ENCODE data around the gene FRAT1. TPM values are rescaled to one million over a fixed set of nuclear protein-coding genes. Genes with fewer than 3 reads are reported as not detected.

The FRAT1 gene
- total and polyA plus RNA-seq, 3 donors from 2014 or later = 9.7 to 29.9 (median 22.1) TPM

- peak; percentile 52 for DNase-seq
- Histone ChIP-seq H3K4me3 (peak overlapping the region; percentile 77 to 93), H3K27me3 (no peaks in the 10 kb centered on the region), H3K9me3 (no peaks in the 10 kb centered on the region), H3K4me1 (peaks cover 29% of the 10 kb centered on the region), H3K27ac (peak overlapping the region; percentile 64 to 93), H3K36me3 (ENCODE audit: low read depth, missing control alignments) (no peaks in the 10 kb centered on the region)
- no peak for TF ChIP-seq CTCF (IDR thresholded peaks at IDR 0.05)
- TF ChIP-seq POLR2A (IDR thresholded peaks at IDR 0.05) = no peak
- intact Hi-C loops (cut with DNase I; ENCODE audit: low total_unique reads) = no loop called here
- 0% methylated on average over 7 to 22 of the region's 89 CpGs for WGBS, 2 donors
These were observed 14.7 kb downstream of the FRAT1 start for GRCh38 chr10:97333601-97334369.

GRCh38 chr10:97334370-97335175 lies 15.5 kb downstream of the FRAT1 start, which contains the start of gene FRAT2:
Gene FRAT2, minus strand, starts transcription at chr10:97334729. Its CDS starts 157 bp downstream, at chr10:97334572.
- Histone ChIP-seq H3K4me1 (peaks cover 29% of the 10 kb centered on the region), H3K4me3 (peak within 1 kb of the TSS; percentile 77 to 93), H3K36me3 (ENCODE audit: low read depth, missing control alignments) (no peaks in the 10 kb centered on the region), H3K27ac (peak within 1 kb of the TSS; percentile 88 to 93), H3K9me3 (no peaks in the 10 kb centered on the region), H3K27me3 (no peaks in the 10 kb centered on the region)
- intact Hi-C loops (cut with DNase I; ENCODE audit: low total_unique reads) = no loop called here
- peak; percentile 94 for DNase-seq
- no peak for TF ChIP-seq CTCF (IDR thresholded peaks at IDR 0.05)
- TF ChIP-seq POLR2A (IDR thresholded peaks at IDR 0.05) = peak; percentile 65
- WGBS, 2 donors = 0 to 1% methylated on average over 13 to 76 of the region's 103 CpGs

- DNase-seq = no peak
- TF ChIP-seq CTCF (IDR thresholded peaks at IDR 0.05) (no peak), POLR2A (IDR thresholded peaks at IDR 0.05) (no peak)
- no peaks in the 10 kb centered on the region for H3K27me3 ChIP-seq
- no peaks in the 10 kb centered on the region for H3K36me3 ChIP-seq (ENCODE audit: low read depth, missing control alignments)
- H3K4me3 ChIP-seq = peak overlapping the region; percentile 77 to 93
- H3K27ac ChIP-seq = peak overlapping the region; percentile 88 to 93
- WGBS, 2 donors = 4 to 6% methylated on average over 25 of the region's 25 CpGs
- H3K4me1 ChIP-seq = peaks cover 25% of the 10 kb centered on the region
- intact Hi-C loops (cut with DNase I; ENCODE audit: low total_unique reads) = no loop called here
- no peaks in the 10 kb centered on the region for H3K9me3 ChIP-seq
These were observed 16.1 kb downstream of the FRAT1 start for GRCh38 chr10:97335188-97335619.

- H3K27ac ChIP-seq = no peak overlapping the region
- WGBS, 2 donors = 31 to 66% methylated on average over 5 of the region's 5 CpGs
- DNase-seq = no peak
These were observed 16.9 kb downstream of the FRAT1 start for GRCh38 chr10:97336006-97336405.

More at GRCh38 chr10:97336006-97336405, 16.9 kb downstream of the FRAT1 start:
- intact Hi-C loops (cut with DNase I; ENCODE audit: low total_unique reads) = no loop called here
- Histone ChIP-seq H3K4me3 (no peak overlapping the region), H3K27me3 (no peaks in the 10 kb centered on the region), H3K4me1 (peaks cover 24% of the 10 kb centered on the region), H3K9me3 (no peaks in the 10 kb centered on the region), H3K36me3 (ENCODE audit: low read depth, missing control alignments) (no peaks in the 10 kb centered on the region)
- TF ChIP-seq POLR2A (IDR thresholded peaks at IDR 0.05) (no peak), CTCF (IDR thresholded peaks at IDR 0.05) (no peak)
